ENCODE data around the gene ZNF385D.

DNA sequence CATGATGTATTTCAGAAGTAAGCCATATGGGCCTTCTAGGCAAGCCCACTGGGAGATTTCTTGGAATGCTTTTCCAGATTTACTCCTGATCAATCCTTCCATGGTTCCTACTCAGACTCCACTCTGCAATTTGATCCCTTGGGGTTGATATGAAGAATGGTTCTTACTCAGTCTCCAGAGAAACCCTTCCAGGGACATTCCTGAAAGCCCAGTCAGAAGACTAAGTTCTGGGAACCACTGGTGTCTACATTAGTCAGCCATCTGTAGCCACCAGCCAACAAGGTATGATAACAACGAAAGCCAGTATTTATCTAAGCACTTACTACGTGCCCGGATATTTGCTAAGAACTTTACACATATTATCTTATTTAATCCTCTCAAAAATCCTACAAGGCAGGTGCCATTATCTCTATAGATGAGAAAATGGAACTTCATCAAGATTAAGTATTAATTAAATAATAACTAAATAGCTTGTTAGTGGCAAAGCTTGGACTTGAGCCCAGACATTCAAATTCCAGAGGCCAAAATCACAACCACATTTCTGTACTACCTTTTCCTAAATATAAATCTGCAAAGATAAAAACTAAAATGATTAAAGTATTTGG lies 32.7 kb downstream of the ZNF385D start:
- no peak for TF ChIP-seq SP1 (IDR thresholded peaks at IDR 0.05)
- no peak for TF ChIP-seq ELF4 (IDR thresholded peaks at IDR 0.05)
- no peak for TF ChIP-seq HDGF (IDR thresholded peaks at IDR 0.05; ENCODE audit: borderline replicate concordance)
- TF ChIP-seq SUZ12 (IDR thresholded peaks at IDR 0.05), result no peak
- TF ChIP-seq, protein P1, sequence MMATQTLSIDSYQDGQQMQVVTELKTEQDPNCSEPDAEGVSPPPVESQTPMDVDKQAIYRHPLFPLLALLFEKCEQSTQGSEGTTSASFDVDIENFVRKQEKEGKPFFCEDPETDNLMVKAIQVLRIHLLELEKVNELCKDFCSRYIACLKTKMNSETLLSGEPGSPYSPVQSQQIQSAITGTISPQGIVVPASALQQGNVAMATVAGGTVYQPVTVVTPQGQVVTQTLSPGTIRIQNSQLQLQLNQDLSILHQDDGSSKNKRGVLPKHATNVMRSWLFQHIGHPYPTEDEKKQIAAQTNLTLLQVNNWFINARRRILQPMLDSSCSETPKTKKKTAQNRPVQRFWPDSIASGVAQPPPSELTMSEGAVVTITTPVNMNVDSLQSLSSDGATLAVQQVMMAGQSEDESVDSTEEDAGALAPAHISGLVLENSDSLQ (IDR thresholded peaks at IDR 0.05), result no peak
- no peak for TF ChIP-seq BHLHE40 (IDR thresholded peaks at IDR 0.05; ENCODE audit: borderline replicate concordance)
